ENCODE measurements around the gene VTI1A. TPM values are rescaled to one million over a fixed set of nuclear protein-coding genes. Genes with fewer than 3 reads are reported as not detected.

The VTI1A gene
- total RNA-seq, 6 experiments from 2014 or later, result 23.6 to 27.9 (median 24.9) TPM

GRCh38 chr10:112601214-112602090 lies 154.4 kb downstream of the VTI1A start:
- H3K9me3 Mint-ChIP-seq, result no peaks in the 10 kb centered on the region
- no peak overlapping the region for H3K4me3 Mint-ChIP-seq
- no peak for TF ChIP-seq CTCF (IDR thresholded peaks at IDR 0.05)
- no peaks in the 10 kb centered on the region for H3K27me3 Mint-ChIP-seq (ENCODE audit: insufficient read depth)
- H3K36me3 Mint-ChIP-seq (ENCODE audit: low read depth), result peaks cover 6% of the 10 kb centered on the region; the same call in 1 of the 2 replicates
- no peak overlapping the region for H3K27ac Mint-ChIP-seq
- H3K4me1 Mint-ChIP-seq (ENCODE audit: low read depth), result no peaks in the 10 kb centered on the region
- DNase-seq, result no peak

DNA sequence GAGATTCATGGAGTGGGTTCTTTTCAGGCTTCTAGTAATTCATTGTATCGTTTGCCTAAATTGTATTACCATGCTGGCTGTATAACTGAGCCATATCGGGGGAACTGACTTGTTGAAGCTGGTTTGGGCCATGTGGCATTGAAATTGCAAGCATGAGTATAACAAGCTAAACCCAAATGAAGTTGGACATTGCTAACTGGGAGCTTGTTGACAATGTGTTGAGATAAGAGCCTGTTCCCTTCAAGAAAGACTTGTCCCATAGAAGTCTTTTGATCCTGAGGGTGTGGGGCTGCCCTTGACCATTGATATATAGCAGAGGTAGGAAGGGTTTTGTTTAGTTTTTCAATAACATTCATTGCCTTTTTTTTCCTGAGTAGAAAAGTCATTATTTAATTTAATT lies 156.0 kb downstream of the VTI1A start:
- Mint-ChIP-seq H3K27ac (no peak overlapping the region), H3K36me3 (ENCODE audit: low read depth) (peaks cover 4% of the 10 kb centered on the region; the same call in 1 of the 2 replicates), H3K4me3 (no peak overlapping the region), H3K9me3 (no peaks in the 10 kb centered on the region), H3K27me3 (ENCODE audit: insufficient read depth) (no peaks in the 10 kb centered on the region), H3K4me1 (ENCODE audit: low read depth) (no peaks in the 10 kb centered on the region)
- DNase-seq, result no peak
- TF ChIP-seq CTCF (IDR thresholded peaks at IDR 0.05), result no peak

- Mint-ChIP-seq H3K27me3 (ENCODE audit: insufficient read depth) (no peaks in the 10 kb centered on the region), H3K9me3 (no peaks in the 10 kb centered on the region), H3K36me3 (ENCODE audit: low read depth) (no peaks in the 10 kb centered on the region), H3K4me3 (no peak overlapping the region), H3K4me1 (ENCODE audit: low read depth) (no peaks in the 10 kb centered on the region), H3K27ac (no peak overlapping the region)
- DNase-seq, result no peak
- no peak for TF ChIP-seq CTCF (IDR thresholded peaks at IDR 0.05)
Observed at GRCh38 chr10:112605063-112605462, 158.0 kb downstream of the VTI1A start.

DNA sequence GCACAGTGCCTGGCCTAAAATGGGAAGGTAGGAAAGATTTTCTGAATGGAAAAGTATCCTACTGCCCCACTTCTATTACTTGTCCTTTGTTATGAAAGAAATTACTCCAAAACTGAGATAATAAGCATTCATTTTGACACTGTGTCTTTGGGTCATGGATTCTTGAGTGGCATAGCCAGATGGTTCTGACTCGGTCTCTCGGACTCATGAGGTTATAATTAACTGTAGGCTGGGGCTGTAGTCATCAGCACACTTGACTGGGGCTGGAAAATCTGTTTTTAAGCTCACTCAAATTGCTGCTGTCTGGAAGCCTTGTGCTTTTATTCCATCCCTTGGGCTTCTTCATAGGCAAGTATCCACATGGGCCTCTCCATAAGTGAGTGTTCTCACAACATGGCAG lies 160.5 kb downstream of the VTI1A start:
- Mint-ChIP-seq H3K36me3 (ENCODE audit: low read depth) (no peaks in the 10 kb centered on the region), H3K27ac (no peak overlapping the region), H3K27me3 (ENCODE audit: insufficient read depth) (no peaks in the 10 kb centered on the region), H3K9me3 (no peaks in the 10 kb centered on the region), H3K4me1 (ENCODE audit: low read depth) (no peaks in the 10 kb centered on the region), H3K4me3 (no peak overlapping the region)
- no peak for DNase-seq
- no peak for TF ChIP-seq CTCF (IDR thresholded peaks at IDR 0.05)

DNA sequence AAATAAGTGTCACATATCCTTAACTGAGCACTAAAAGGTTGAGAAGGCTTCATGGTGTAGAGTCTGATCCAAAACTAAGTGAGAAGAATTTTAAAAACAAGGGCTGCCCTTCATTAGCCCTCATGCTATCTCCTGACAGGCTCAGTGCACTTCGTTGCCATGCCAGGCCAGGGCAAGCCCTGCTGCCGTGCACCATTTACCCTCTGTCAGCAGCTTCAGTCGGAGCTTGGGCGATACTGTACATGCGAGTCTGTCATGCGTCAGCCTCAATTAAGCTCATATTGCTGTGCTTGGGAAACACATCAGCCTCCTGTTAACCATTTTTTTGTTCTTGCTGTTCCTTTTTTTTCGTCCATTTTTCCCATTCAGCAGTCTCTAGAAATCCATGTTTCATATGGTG lies 166.6 kb downstream of the VTI1A start:
- peaks cover 6% of the 10 kb centered on the region for H3K36me3 Mint-ChIP-seq (ENCODE audit: low read depth)

More for the DNA sequence above, 166.6 kb downstream of the VTI1A start:
- Mint-ChIP-seq H3K27me3 (ENCODE audit: insufficient read depth) (no peaks in the 10 kb centered on the region), H3K4me3 (no peak overlapping the region), H3K4me1 (ENCODE audit: low read depth) (0 out of 2 replicates have a peak, but pooled peaks cover 5% of the 10 kb centered on the region), H3K27ac (no peak overlapping the region), H3K9me3 (no peaks in the 10 kb centered on the region; the same call in 1 of the 2 replicates)
- DNase-seq, result no peak
- no peak for TF ChIP-seq CTCF (IDR thresholded peaks at IDR 0.05)
